Measurements from ENCODE around the gene APCDD1. TPM values are rescaled to one million over a fixed set of nuclear protein-coding genes. Genes with fewer than 3 reads are reported as not detected.

The APCDD1 gene
- total and polyA plus RNA-seq, 2 of the 8 experiments (the other 6 are each of a cell fraction or from before 2014, with no cell fraction given), result 2.6 to 3.6 TPM

DNA sequence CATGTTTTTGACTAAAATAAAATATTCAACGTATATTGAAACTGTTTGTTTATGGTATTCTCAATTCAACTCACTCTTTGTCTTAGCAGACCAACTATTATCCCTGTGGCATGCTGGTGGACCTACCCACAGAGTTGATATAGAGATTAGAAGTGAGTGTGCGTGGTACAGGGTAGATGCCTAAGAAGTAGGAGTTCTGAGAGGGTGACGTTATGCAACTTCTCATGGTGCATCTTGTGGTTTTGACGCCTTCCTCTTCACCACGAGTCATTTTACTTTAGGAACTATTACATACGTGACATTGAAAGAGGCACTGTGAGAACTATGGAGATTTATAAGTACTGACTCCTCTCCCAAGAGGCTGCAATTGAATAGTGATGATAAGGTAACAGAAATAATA is 44.8 kb downstream of the APCDD1 start:
- no peaks in the 10 kb centered on the region for H3K36me3 ChIP-seq (ENCODE audit: control insufficient read depth in 2 of 4, insufficient read depth in 4 of 4, low read length in 3 of 4)
- H4K91ac ChIP-seq (replicated peaks; ENCODE audit: insufficient read length, low read length), result no peak overlapping the region
- H2AFZ ChIP-seq (ENCODE audit: low read length), result no peak overlapping the region
- no peak overlapping the region for H3K4me2 ChIP-seq (ENCODE audit: insufficient read depth in 1 of 2, low read depth in 2 of 2, low read length in 2 of 2)
- H3K4me3 ChIP-seq (ENCODE audit: extremely low read depth in 1 of 4, insufficient read depth in 2 of 4, low read depth in 3 of 4, low read length in 4 of 4), result no peak overlapping the region
- H3K27ac ChIP-seq (ENCODE audit: low read depth, low read length), result no peak overlapping the region
- no peak overlapping the region for H4K5ac ChIP-seq (ENCODE audit: insufficient read length, low read depth, low read length)
- WGBS, 2 experiments (ENCODE audit: extremely low coverage in 1 of 2, insufficient coverage in 1 of 2, insufficient read length in 1 of 2, insufficient replicate concordance in 2 of 2, low coverage in 1 of 2, low lambda C conversion rate in 2 of 2, missing lambda C conversion rate in 1 of 2), result 88% methylated on average over 6 of the region's 6 CpGs; no CpG with 5 or more reads in 1 of the 2 experiments
- no peak overlapping the region for H2BK5ac ChIP-seq (ENCODE audit: low read depth, low read length)
- H4K8ac ChIP-seq (ENCODE audit: extremely low read depth, insufficient read depth, low read length), result no peak overlapping the region
- DNase-seq (ENCODE audit: low read depth in 1 of 2, low spot score in 2 of 2) (no peak), FAIRE-seq (no peak)
- H3K9ac ChIP-seq (replicated peaks in 1 of 4; ENCODE audit: extremely low read depth in 1 of 4, low read depth in 3 of 4, low read length in 3 of 4), result no peak overlapping the region
- H3K27me3 ChIP-seq (replicated peaks in 1 of 4; ENCODE audit: control insufficient read depth in 3 of 4, extremely low read depth in 1 of 4, insufficient read depth in 3 of 4, low read length in 3 of 4), result no peaks in the 10 kb centered on the region
- H3K18ac ChIP-seq (ENCODE audit: extremely low read depth, low read length), result no peak overlapping the region
- ChIA-PET POLR2A (ENCODE audit: partially characterized antibody) (no interaction called here), CTCF (ENCODE audit: partially characterized antibody) (interaction anchor here (1.3 to 1.6 kb wide), 3 partner anchors 9 to 527 kb away, joined by 4 to 5 read pairs (median 5); no protein-coding TSS in a partner anchor)
- no peaks in the 10 kb centered on the region for H3K4me1 ChIP-seq (replicated peaks in 1 of 4; ENCODE audit: control insufficient read depth in 3 of 4, insufficient read depth in 4 of 4, low read length in 3 of 4)
- no peaks in the 10 kb centered on the region for H3K79me1 ChIP-seq (ENCODE audit: low read depth, low read length)
- no peak overlapping the region for H3K56ac ChIP-seq (replicated peaks; ENCODE audit: insufficient read length, low read depth, low read length)
- TF ChIP-seq CBX8 (IDR thresholded peaks at IDR 0.05; ENCODE audit: borderline replicate concordance, low read depth, low read length), result no peak
- no peak for TF ChIP-seq TCF12 (IDR thresholded peaks at IDR 0.05; ENCODE audit: low read depth, low read length)
- no peak for TF ChIP-seq HDAC2 (IDR thresholded peaks at IDR 0.05; ENCODE audit: borderline replicate concordance in 1 of 2, low read depth in 2 of 2, low read length in 2 of 2)
- no peak for TF ChIP-seq POLR2AphosphoS5 (IDR thresholded peaks at IDR 0.05; ENCODE audit: low read depth, low read length)
- TF ChIP-seq ZNF274 (IDR thresholded peaks at IDR 0.05; ENCODE audit: borderline replicate concordance, extremely low read depth, low read length), result no peak
- no peak for TF ChIP-seq SAP30 (IDR thresholded peaks at IDR 0.05; ENCODE audit: insufficient read depth, insufficient replicate concordance, low read length)
- no peak for TF ChIP-seq HDAC6 (IDR thresholded peaks at IDR 0.05; ENCODE audit: low read depth, low read length)
- no peak for TF ChIP-seq JUND (IDR thresholded peaks at IDR 0.05; ENCODE audit: low read length)
- no peak for TF ChIP-seq SP4 (IDR thresholded peaks at IDR 0.05; ENCODE audit: low read length)
- H3K23ac ChIP-seq (ENCODE audit: insufficient read length), result no peak overlapping the region
- H2BK15ac ChIP-seq (ENCODE audit: low read length), result no peak overlapping the region
- no peaks in the 10 kb centered on the region; a peak in 1 of 4 replicates for H3K9me3 ChIP-seq (ENCODE audit: insufficient read depth in 2 of 2, low read depth in 1 of 2, low read length in 1 of 2)
- no peak overlapping the region for H3K4ac ChIP-seq (replicated peaks; ENCODE audit: insufficient read length, low read depth, low read length)
- no peaks in the 10 kb centered on the region for H3K23me2 ChIP-seq (ENCODE audit: low read depth, low read length)
- H2AK5ac ChIP-seq (ENCODE audit: low read depth, low read length), result no peak overlapping the region
- no peak overlapping the region for H2BK12ac ChIP-seq (ENCODE audit: low read depth, low read length)
- no peak overlapping the region for H2BK120ac ChIP-seq (replicated peaks; ENCODE audit: low read depth, low read length)
- H3K79me2 ChIP-seq (ENCODE audit: control insufficient read depth in 1 of 2, insufficient read depth in 2 of 2, low read length in 2 of 2), result no peaks in the 10 kb centered on the region
- H2BK20ac ChIP-seq (ENCODE audit: low read length), result no peak overlapping the region
- no peaks in the 10 kb centered on the region for H4K20me1 ChIP-seq (replicated peaks in 1 of 2; ENCODE audit: control insufficient read depth in 1 of 2, insufficient read depth in 2 of 2, low read length in 2 of 2)
- no peak overlapping the region for H3K14ac ChIP-seq (ENCODE audit: insufficient read length)

Data from H1 (cell line).